ENCODE results near the gene ARPC1B.

DNA sequence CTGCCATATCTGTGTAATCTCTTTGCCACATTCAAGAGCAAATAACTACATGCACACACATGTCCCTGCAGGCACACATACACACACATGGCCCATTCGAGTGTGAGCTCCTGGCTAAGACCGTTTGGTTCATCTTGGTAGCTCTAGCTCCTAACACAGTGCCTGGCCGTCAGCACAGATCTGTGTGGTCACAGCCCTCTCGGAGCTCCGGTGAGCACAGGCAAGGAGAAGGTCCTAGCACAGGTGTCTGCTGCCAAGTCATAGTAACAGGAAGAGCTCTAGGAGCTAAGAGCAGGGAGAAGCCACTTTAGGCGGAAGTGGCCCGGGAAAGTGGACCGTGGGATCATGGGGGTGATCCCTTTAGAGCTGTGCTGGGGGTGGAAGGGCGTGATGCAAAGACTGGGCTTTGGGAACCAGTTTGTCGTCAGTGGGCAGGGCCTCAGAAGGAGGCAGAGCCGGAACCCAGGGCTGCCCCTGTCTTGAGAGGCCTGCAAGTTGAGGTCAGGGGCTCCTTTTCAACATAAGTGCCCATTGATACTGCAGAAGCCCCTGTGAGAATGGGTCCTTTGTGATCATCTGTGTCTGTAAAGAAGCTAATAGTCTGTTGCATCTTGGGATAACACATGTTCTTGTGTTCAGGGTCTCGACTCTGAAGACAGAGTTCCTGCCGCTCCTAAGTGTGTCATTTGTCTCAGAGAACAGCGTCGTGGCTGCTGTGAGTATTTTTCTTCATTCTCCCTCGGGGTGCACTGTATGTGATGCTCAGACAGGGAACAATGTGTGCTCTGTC is 16.6 kb upstream of the ARPC1B start:
- TF ChIP-seq CTCF (conservative IDR thresholded peaks at IDR 0.05; ENCODE audit: low read depth in 2 of 2), result no peak
- TF ChIP-seq POLR2AphosphoS5 (IDR thresholded peaks at IDR 0.05; ENCODE audit: low read depth), result no peak
- TF ChIP-seq EZH2phosphoT487 (IDR thresholded peaks at IDR 0.05; ENCODE audit: unreplicated experiment), result no peak

Measured in GM23338 (cell line).